ENCODE results near the gene CERS4.
"Not testable (repeated sequence)": the region's sequence is repeated elsewhere in the genome, so short reads cannot be mapped to it uniquely, and the experiment has no call there.

Gene CERS4

GRCh38 chr19:8262431-8262830 lies 53.3 kb downstream of the CERS4 start:
- H3K4me3 ChIP-seq (ENCODE audit: low read depth, low read length): no peak overlapping the region

GRCh38 chr19:8264248-8264647 lies 55.1 kb downstream of the CERS4 start:
- not testable (repeated sequence) for H3K4me3 ChIP-seq (ENCODE audit: low read depth, low read length)

More at GRCh38 chr19:8262431-8262830, 53.3 kb downstream of the CERS4 start:
- no peak for TF ChIP-seq CTCF (IDR thresholded peaks at IDR 0.05; ENCODE audit: low read depth, low read length)

- no peak for TF ChIP-seq CTCF (IDR thresholded peaks at IDR 0.05; ENCODE audit: low read depth, low read length)
These were observed 56.7 kb downstream of the CERS4 start for GRCh38 chr19:8265872-8266271.

GRCh38 chr19:8269724-8270123 lies 60.6 kb downstream of the CERS4 start:
- no peak overlapping the region for H3K4me3 ChIP-seq (ENCODE audit: low read depth, low read length)
- TF ChIP-seq CTCF (IDR thresholded peaks at IDR 0.05; ENCODE audit: low read depth, low read length): no peak

More at GRCh38 chr19:8265872-8266271, 56.7 kb downstream of the CERS4 start:
- no peak overlapping the region for H3K4me3 ChIP-seq (ENCODE audit: low read depth, low read length)

- H3K4me3 ChIP-seq (ENCODE audit: low read depth, low read length): not testable (repeated sequence)
These were observed 67.3 kb downstream of the CERS4 start for GRCh38 chr19:8276508-8276907.

GRCh38 chr19:8291337-8291736 lies 82.2 kb downstream of the CERS4 start:
- not testable (repeated sequence) for H3K4me3 ChIP-seq (ENCODE audit: low read depth, low read length)

GRCh38 chr19:8302357-8302691 lies 93.2 kb downstream of the CERS4 start:
- no peak overlapping the region for H3K4me3 ChIP-seq (ENCODE audit: low read depth, low read length)
- no peak for TF ChIP-seq CTCF (IDR thresholded peaks at IDR 0.05; ENCODE audit: low read depth, low read length)

GRCh38 chr19:8302734-8303133 lies 93.6 kb downstream of the CERS4 start:
- TF ChIP-seq CTCF (IDR thresholded peaks at IDR 0.05; ENCODE audit: low read depth, low read length): no peak

GRCh38 chr19:8304841-8305621 lies 95.9 kb downstream of the CERS4 start:
- H3K4me3 ChIP-seq (ENCODE audit: low read depth, low read length): no peak overlapping the region
- no peak for TF ChIP-seq CTCF (IDR thresholded peaks at IDR 0.05; ENCODE audit: low read depth, low read length)

More at GRCh38 chr19:8302734-8303133, 93.6 kb downstream of the CERS4 start:
- no peak overlapping the region for H3K4me3 ChIP-seq (ENCODE audit: low read depth, low read length)
